Measurements from ENCODE around the gene ANO2. TPM values are rescaled to one million over a fixed set of nuclear protein-coding genes. Genes with fewer than 3 reads are reported as not detected.
"Not testable (repeated sequence)": the region's sequence is repeated elsewhere in the genome, so short reads cannot be mapped to it uniquely, and the experiment has no call there.

The ANO2 gene
- polyA plus RNA-seq, 1 experiment: 0.09 TPM

GRCh38 chr12:5549011-5549410, 396.0 kb downstream of the ANO2 start:
- POLR2A ChIA-PET: no interaction called here

GRCh38 chr12:5548152-5548943, 396.7 kb downstream of the ANO2 start:
- Histone ChIP-seq H3K9me3 (ENCODE audit: control insufficient read depth, insufficient read depth, low read length) (no peaks in the 10 kb centered on the region), H3K4me3 (ENCODE audit: low read depth, low read length) (no peak overlapping the region), H3K27ac (ENCODE audit: low read depth, low read length) (no peak overlapping the region), H3K27me3 (ENCODE audit: control insufficient read depth, insufficient read depth, low read length) (peaks cover 8% of the 10 kb centered on the region)
- ChIA-PET POLR2A (no interaction called here), CTCF (no interaction called here)
- DNase-seq (ENCODE audit: low read depth, low spot score): no peak
- no peak for TF ChIP-seq CTCF (IDR thresholded peaks at IDR 0.05; ENCODE audit: low read depth, low read length)

More at GRCh38 chr12:5549011-5549410, 396.0 kb downstream of the ANO2 start:
- H3K4me3 ChIP-seq (ENCODE audit: low read depth, low read length): no peak overlapping the region
- no peak overlapping the region for H3K27ac ChIP-seq (ENCODE audit: low read depth, low read length)
- peaks cover 8% of the 10 kb centered on the region for H3K27me3 ChIP-seq (ENCODE audit: control insufficient read depth, insufficient read depth, low read length)
- TF ChIP-seq CTCF (IDR thresholded peaks at IDR 0.05; ENCODE audit: low read depth, low read length): no peak
- CTCF ChIA-PET: no interaction called here
- DNase-seq (ENCODE audit: low read depth, low spot score): no peak
- no peaks in the 10 kb centered on the region for H3K9me3 ChIP-seq (ENCODE audit: control insufficient read depth, insufficient read depth, low read length)

- H3K27ac ChIP-seq (ENCODE audit: low read depth, low read length): no peak overlapping the region
- H3K4me3 ChIP-seq (ENCODE audit: low read depth, low read length): no peak overlapping the region
- no peak for TF ChIP-seq CTCF (IDR thresholded peaks at IDR 0.05; ENCODE audit: low read depth, low read length)
- no peak for DNase-seq (ENCODE audit: low read depth, low spot score)
- POLR2A ChIA-PET: no interaction called here
- peaks cover 8% of the 10 kb centered on the region for H3K27me3 ChIP-seq (ENCODE audit: control insufficient read depth, insufficient read depth, low read length)
- H3K9me3 ChIP-seq (ENCODE audit: control insufficient read depth, insufficient read depth, low read length): no peaks in the 10 kb centered on the region
- CTCF ChIA-PET: interaction anchor here (0.8 kb wide), 1 partner anchor 13 kb away, joined by 3 read pairs; no protein-coding TSS in a partner anchor
Measured at GRCh38 chr12:5546616-5547015, 398.4 kb downstream of the ANO2 start.

GRCh38 chr12:5537771-5538170, 407.3 kb downstream of the ANO2 start:
- Histone ChIP-seq H3K27me3 (ENCODE audit: control insufficient read depth, insufficient read depth, low read length) (peaks cover 5% of the 10 kb centered on the region), H3K27ac (ENCODE audit: low read depth, low read length) (no peak overlapping the region), H3K9me3 (ENCODE audit: control insufficient read depth, insufficient read depth, low read length) (no peaks in the 10 kb centered on the region), H3K4me3 (ENCODE audit: low read depth, low read length) (no peak overlapping the region)
- POLR2A ChIA-PET: no interaction called here
- TF ChIP-seq CTCF (IDR thresholded peaks at IDR 0.05; ENCODE audit: low read depth, low read length): no peak
- DNase-seq (ENCODE audit: low read depth, low spot score): no peak
- CTCF ChIA-PET: interaction anchor here (0.5 to 1.4 kb wide), 2 partner anchors 109 to 453 kb away, joined by 4 read pairs; no protein-coding TSS in a partner anchor

- H3K27ac ChIP-seq (ENCODE audit: low read depth, low read length); DNase-seq (ENCODE audit: low read depth, low spot score); H3K27me3 ChIP-seq (ENCODE audit: control insufficient read depth, insufficient read depth, low read length); CTCF ChIA-PET; H3K4me3 ChIP-seq (ENCODE audit: low read depth, low read length); H3K9me3 ChIP-seq (ENCODE audit: control insufficient read depth, insufficient read depth, low read length); POLR2A ChIA-PET: not testable (repeated sequence)
Measured at GRCh38 chr12:5537026-5537615, 407.9 kb downstream of the ANO2 start.
